HG03175 (cell line): ENCODE results near the gene RNH1.
A peak's percentile ranks its signal among the peaks of the same experiment; 100 is the strongest.

Source experiments
- ATAC-seq: cut with Tn5 transposase; IDR thresholded peaks from one replicate; pipeline ENCODE4 v1.9.1; 2021; ENCODE audit warnings: mild to moderate bottlenecking, moderate library complexity; ENCODE audit not compliant: unreplicated experiment

The RNH1 gene

DNA sequence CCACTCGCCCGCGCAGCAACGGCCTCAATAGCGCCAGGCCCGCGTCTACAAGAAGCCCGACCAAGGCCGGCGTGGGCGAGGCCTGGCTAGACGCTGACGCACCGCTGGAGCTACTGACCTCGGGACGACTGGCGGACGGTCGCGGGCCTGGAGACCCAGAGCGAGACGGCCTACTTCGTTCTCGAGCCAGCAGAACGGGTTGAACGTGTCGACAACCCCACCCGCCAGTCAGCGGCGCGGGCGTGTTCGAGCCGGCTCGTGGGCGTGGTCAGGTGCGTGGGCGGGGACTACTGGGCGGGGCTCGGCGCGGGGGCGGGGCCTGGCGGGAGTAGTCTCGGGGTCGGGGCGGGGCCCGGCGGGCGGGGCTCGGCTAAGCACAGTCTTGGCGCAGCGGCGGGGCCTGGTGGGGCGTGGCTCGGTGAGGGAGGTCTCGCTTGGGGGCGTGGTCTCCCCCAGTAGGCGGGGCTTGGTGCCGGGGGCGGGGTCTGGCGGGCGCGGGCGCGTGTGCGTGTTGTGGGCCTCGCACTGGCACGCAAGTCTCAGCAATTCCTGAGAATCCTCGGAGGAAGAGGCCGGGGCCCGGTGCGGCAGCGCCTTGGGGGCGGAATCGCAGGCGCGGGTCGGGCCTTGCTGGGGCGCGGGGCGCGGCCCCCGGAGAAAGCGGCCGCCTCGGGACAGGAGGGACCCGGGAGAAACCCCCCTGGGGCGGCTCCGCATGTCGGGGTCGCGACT, at the start of gene RNH1:
Gene RNH1 (minus strand): TSS at position 248 of the 732 bp plus-strand sequence. CDS start 5,080 bp downstream, outside the sequence.
- ATAC-seq = peak; percentile 53

DNA sequence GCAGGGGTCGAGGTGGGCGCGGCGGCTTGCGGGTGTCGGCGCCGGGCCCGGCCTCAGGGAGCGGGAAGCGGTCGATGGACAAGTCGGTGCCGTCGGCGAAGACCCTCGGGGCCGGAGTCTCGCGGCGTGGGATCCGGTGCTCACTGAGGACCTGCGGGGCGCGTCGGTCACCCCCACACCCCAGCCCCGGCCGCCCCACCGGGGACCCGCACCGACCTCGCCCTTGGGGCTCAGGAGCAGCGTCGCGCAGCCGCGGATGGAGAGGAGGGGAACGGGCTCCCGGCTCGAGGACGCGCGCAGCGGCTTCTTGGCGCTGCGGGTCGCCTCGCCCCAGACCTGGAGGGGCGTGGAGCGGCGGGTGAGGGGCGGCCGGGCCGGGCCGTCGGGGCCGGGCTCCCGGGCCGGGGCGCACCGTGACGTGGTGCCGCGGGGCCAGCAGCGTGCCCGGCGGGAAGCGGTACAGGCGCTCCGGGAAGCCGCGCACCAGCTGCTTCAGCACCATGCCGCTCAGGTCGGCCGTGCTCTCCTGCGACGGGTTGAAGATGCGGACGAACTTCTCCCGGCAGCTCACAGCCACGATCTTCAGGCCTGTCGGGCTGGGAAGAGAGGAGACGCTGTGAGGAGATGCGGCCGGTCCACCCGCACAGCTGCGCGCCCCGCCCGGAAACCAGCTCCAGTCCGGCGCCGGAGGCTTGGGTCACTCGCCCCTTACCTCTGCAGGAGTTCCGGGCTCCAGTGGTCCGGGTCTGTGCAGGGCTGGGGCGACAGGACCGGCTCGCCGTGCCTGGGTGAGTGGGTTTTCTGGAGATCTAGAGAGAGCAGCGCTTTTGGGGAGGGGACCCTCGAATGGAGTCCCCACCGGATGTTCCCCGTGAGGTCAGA, 49.0 kb upstream of the RNH1 start:
- no peak for ATAC-seq

DNA sequence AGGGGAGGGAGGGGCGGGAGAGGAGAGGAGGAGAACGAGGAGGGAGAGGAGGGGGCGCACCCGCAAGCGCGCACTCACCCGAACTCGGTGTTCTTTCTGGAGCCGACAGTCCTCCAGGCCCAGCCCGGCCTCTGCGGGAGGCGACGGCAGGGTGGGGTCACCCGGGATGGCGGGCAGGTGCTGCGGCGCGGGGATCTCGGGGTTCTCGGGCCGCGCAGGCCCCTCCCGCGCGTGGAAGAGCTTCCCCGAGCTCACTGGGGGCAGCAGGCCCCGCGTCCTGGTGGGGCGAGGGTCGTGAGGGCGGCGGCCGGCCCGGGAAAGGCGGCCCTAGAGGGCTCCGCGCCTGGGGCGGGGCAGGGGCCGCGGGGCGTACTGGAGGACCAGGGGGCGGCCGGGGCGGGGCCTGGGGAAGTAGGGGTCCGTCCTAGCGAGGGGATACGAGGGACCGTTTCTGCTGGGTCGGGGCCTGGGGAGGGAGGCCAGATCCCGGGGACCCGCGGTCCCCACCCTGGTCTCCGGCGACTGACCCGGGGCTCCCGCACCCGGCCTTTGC, 48.3 kb upstream of the RNH1 start:
- ATAC-seq = no peak

DNA sequence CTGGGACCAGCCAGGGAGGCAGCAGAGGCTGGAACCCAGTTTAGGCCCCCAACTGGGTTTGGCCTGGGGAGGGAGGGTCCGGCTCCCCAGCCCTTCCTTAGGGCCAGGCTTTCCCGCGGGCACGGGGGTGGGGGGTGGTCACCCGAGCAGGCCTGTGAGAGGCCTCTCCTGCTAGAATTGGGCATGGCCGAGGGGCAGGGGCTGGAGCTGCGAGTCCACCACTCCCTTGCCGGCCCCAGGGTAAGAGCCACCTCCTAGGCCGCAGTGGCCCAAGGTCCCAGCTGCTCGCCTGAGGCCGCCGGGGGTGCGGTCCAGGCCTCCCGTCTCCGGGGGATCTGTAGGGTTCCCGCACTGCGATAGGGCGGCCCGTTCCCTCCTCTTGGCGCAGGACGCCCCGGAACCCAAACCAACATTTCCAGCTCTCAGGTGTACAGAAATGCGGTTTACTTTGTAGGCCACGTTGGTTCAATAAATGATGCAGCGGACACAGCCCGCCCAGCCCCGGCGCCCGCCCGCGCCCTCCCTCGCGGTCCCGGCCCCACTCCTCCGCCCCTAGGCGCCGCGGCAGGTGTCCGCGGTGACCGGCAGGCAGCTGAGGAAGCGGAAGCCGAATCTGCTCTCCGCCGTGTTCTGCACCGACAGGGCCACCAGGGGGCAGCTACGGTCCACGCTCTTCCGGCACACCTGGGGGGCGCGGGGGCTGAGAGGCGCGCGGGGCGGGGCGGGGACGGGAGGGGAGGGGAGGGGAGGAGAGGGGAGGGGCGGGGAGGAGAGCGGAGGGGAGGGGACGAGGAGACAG, 47.6 kb upstream of the RNH1 start:
- peak; percentile 50 for ATAC-seq

DNA sequence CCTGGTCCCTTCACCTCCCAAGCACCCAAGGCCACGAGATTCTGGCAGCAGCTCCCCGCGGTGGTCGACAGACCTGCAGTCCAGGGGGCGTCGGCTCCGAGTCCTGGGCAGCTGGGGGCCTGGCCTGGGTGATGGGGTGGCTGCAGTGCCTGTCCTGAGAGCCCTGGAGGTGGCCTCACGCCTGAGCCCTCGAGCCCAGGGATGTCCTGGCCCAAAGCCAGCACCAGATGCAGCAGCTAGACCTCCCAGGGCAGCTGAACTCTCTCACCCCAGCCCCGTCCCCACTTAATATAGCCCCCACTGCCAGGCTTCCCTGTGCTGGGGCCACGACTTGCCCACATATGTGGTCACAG, 46.9 kb upstream of the RNH1 start:
- no peak for ATAC-seq

DNA sequence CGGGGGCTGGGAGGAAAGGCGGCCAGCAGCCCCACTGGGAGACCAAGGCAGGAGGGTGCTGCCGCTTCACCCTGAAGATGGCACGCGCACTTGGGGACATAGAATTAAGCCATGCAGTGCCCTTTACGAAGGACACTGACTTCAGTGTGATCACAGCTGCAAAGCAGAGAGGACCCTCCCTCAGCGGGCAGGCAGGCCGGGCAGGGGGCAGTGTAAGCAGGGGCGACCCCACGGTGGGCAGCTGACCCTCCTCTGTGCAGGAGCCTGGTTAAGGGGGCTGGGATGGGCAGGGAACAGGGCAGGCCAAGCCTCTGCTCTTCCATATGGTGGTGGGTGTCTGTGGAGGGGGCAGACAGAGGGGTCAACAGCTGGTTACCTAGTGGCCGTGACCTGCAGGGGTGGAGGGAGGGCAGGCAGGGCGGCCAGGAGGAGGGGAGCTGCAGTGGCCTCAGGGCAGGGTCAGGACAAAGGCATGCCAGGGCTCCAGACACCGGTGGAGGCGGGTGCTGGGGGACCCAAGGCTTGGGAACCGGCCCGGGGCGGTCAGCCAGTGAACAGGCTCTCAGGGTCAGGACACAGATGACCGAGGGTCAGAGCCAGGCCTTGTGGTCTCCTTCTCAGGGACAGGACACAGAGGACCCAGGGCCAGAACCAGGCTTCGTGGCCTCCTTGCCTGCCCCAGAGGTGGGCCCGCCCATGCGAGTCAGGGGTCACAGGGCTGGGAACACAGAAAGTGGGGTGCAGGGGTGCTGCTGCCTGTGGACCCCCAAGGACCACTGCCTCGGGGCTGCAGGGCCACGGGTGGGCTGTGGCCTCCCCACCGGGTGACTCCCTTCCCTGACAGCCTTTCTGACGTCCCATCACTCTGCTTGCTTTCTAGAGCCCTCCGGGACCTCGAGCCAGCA, 46.3 kb upstream of the RNH1 start:
- no peak for ATAC-seq

DNA sequence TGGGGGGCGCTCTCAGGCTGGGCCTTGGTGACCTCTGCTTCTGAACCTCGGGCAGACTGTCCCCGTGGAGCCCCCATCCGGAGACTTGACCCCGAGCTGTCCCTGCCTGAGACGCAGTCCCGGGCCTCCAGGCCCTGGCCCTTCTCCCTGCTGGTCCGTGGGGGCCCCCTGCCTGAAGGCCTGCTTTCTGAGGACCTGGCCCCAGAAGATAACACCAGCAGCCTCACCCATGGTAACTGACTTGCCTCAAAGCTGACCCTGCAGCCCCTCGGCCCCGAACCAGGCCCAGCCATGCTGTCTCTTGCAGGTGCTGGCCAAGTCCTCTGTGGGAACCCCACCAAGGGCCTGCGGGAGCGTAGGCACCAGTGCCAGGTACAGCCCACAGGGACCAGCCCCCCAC, 44.6 kb upstream of the RNH1 start:
- no peak for ATAC-seq

DNA sequence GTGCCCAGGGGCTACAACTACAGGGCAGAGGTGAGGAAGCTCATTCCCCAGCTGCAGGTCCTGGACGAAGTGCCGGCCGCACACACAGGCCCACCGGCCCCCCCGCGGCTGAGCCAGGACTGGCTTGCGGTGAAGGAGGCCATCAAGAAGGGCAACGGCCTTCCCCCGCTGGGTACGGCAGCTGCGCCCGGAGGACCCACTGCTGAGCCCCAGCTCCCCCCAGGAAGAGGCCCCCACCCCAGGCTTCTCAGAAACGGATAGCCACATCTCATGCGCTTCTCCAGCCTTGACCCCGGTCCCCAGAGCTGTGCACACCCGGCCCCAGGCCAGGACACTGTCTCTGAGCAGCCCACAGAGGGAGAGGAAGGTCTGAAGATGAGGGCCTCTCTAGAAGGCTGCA, 44.1 kb upstream of the RNH1 start:
- no peak for ATAC-seq

DNA sequence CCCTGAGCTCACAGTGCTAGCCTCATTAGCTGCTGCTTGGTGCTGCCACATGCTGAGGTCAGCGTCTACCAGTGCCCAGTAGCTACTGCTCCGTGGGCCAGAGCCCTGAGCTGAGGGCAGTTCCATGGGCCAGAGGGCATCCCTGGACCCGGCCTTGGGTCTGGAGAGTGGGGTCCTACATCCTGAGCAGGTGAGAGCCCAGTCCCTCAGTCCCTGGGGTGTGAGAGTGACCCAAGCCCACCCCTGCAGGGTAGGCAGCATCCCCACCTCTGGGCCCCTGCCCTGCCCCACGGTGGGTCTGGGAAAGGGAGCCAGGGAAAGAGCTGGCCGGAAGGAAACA, 43.7 kb upstream of the RNH1 start:
- no peak for ATAC-seq

DNA sequence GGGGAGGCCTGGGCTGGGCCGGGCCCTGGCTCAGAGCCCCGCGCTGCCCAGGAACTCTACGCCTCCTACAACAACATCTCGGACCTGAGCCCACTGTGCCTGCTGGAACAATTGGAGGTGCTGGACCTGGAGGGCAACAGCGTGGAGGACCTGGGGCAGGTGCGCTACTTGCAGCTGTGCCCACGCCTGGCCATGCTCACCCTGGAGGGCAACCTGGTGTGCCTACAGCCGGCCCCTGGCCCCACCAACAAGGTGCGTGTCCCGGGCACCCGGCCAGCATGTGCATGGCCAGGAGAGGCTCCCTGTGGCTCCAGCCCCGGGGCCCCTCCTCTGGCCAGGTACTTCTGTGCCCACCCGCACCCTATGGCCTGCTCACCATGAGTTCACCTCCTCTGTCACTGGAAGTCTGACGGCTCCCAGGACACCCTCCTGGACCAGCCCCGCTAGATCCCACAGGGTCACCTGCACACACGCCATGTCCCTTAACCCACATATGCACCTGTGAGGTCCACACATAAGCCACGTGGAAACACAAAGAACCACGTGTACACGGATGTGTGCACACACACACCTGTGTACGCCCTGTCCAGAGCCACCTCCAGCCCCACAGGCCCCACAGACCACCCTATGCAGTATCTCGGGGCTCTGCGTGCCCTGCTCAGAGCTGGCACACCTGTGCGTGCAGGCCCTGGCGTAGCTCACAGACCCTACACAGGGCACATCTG, 43.1 kb upstream of the RNH1 start:
- no peak for ATAC-seq

DNA sequence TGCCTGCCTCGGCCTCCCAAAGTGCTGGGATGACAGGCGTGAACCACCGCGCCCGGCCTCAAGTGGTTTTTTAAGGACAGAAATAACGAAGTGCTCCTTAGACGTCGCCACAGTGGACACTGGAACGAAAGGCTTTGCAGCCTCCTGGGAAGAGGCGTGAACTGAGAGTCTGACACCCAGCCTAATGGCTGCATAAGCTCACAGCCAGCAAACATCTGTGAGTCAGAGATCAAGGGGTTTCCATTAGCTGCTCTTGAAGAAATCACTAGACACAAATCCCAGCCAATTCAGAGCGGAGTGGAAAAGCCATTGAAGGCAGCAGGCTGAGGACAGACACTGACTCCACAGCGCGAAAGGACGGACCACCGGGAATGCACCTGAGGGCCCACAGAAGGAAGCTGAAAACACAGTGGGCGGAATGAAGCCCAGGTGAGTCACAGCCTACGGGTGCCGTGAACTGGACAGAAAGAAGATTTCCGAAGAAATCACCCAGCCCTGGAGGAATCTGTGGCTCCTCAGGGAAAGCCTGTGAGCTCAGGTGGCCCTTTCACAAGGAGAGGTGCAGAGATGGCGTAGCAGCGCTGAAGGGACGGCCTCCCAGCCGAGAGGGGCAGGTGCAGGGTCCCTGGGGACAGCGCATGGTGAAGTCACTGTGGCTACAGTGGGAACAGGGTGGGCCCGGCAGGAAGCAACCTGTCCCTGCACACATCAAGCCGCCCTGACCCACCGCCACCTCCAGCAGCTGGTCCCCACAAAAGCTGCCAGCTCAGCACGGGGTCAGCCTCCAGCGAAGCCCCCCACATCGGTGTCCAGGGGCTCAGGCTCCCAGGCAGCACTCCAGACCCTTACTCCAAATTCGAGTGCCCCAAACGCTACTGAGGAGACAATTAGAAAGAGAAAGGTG, 41.9 kb upstream of the RNH1 start:
- no peak for ATAC-seq

DNA sequence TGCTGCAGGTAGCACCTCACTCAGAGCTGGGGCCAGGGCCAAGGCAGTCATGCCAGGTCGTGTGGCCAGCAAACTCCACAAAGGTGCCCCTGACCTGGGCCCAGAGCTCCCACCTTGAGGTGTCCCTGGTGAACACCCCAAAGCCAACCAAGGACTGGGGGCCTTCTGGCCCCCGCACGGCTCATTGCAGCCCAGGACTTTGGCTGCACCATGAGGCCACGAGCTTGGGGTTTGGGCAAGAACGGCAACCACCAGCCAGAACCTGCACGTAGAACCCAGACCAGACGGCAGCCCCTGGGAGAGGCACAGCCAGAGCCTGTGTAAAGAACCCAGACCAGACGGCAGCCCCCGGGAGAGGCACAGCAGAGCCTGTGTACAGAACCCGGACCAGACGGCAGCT, 38.1 kb upstream of the RNH1 start:
- no peak for ATAC-seq

DNA sequence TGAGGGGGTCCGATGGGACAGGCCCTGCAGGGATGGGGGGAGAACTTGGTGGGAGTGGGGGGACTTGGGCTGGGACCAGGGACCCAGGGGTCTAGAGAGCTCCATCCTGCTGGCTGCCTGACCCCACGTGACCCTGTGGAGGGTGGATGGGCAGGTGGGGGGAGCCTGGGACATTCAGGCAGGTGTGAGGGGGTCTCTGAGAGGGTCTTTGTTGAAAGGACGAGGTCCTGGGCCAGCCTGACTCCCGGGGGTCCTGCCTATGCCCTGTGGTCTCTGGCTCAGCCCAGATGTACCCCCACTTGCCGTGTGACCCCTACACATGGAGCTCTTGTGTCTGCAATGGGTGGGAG, 37.8 kb upstream of the RNH1 start:
- ATAC-seq = no peak

DNA sequence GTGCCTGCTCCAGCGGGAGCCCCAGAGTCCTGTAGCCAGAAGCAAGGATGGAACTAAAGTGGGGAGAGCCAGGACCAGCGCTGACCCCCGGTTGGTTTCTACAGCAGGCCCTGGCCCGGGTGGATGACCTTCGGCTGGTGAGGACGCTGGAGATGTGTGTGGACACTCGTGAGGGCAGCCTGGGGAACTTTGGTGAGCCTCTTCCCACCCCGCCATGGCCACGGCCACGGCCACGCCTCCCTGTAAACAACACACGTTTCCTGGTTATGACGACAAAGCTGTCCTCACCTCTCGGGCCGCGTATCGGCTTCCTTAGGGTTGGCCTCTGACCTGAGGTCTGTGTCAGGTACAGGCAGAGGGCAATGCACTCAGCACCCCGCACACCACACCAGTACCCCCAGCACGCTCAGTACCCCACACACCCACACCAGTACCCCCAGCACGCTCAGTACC, 34.4 kb upstream of the RNH1 start:
- ATAC-seq = no peak

DNA sequence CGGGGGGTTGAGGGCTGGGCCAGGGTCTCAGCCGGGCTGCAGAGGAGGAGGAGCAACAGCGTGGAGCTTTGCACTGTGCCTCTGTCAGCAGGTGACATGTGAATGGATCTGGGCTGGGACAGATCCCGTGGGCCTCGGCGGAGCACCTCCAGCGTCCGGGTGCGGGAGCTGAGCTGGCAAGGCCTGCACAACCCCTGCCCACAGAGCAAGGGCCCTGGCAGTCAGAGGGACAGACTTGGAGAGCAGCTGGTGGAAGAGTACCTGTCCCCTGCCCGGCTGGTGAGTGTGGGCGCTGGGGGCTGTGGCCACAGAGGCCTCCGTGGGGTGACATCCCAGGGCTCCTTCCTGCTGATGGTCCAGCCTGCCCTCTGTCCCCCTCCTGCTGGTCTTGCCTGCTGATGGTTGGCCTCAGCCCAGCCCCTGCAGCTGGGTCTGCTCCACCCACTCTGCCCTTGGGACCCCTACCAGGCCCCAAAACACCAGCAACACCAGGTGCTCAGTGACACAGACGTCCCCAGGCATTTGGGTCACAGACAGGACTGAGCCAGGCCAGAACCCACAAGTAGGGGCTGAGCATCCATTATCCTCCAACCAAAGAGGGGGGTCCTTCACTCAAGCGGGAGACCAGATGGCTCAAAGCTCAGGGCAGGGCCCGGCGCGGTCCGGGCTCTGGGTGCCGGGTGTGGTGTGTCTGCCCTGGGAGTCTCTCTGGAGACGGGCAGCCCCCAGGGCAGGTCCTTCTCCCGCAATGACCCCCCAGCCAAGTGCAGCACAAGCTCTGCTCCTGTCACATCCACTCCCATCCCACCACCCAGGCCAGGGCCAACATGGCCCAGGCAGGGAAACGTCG, 33.8 kb upstream of the RNH1 start:
- no peak for ATAC-seq

DNA sequence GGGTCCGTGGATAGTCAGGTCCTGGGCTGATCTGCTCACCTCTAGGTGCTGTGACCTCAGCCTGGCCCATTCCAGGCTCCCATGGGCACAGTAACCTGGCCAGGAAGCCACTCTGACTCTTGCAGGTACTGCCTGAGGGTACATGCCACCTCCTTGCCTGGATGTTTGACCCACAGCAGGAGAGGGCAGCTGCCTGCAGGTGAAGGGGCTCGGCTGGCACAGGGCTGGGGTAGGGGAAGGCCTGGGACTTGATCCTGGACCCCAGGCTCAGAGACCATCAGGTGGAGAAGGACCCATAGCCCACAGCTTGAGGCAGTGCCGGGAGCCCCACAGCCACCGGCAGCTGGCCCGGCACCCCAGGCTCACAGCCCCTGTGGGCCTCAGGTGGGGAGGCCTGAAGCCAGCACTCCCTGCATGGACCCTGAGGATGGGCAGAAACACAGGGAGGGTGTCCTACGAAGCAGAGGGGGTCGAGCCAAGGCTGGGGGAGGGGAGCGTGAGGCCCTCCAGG, 33.0 kb upstream of the RNH1 start:
- no peak for ATAC-seq

DNA sequence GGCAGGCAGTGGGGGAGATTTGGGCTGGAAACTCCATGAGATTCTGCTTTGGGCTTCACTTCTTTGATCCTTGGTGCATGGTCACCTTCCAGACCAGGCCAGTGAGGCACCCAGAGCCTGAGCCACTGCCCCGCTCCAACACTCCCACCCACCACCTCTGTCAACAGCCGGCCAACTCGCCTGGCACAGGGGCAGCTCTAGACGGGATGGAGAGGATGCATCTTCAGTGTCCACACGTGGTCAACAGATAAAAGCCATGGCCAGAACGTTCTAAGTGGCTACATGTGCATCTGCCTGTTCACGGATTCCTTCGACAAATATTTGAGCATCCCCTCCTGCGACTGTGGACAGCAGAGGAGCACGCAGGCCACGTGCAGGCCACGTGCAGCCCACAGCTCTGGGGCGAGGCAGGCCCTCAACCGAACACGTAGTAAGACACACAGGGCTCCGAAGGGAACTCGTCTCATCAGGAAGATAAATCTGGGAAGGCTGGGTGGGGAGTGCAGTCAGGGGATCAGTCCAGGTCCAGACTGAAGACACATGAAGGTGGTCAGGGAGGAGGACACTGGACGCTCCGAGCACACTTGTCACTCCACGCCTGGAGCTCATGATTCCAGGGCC, 31.5 kb upstream of the RNH1 start:
- no peak for ATAC-seq
